NCI-H526 treated with DMSO at 0.1 percent for 48 hours (cell line): Measurements from ENCODE around the gene ZSCAN22.
"Not testable (repeated sequence)": the region's sequence is repeated elsewhere in the genome, so short reads cannot be mapped to it uniquely, and the experiment has no call there.

ENCODE experiments used
- DNase-seq: peaks from one replicate; lab custom pipeline; 2025; lab: John Stamatoyannopoulos, UW

Gene ZSCAN22

GRCh38 chr19:58318297-58318696 lies 8.5 kb upstream of the ZSCAN22 start:
- DNase-seq: no peak

GRCh38 chr19:58319241-58319640 lies 7.6 kb upstream of the ZSCAN22 start:
- no peak for DNase-seq

GRCh38 chr19:58325311-58326022 lies 1.3 kb upstream of the ZSCAN22 start:
- no peak for DNase-seq

GRCh38 chr19:58326501-58326913 lies 287 bp upstream of the ZSCAN22 start:
- DNase-seq: no peak

- no peak for DNase-seq
Observed at GRCh38 chr19:58328999-58329398, 2.2 kb downstream of the ZSCAN22 start.

GRCh38 chr19:58330458-58330857 lies 3.7 kb downstream of the ZSCAN22 start:
- no peak for DNase-seq

- DNase-seq: no peak
Observed at GRCh38 chr19:58332697-58333096, 5.9 kb downstream of the ZSCAN22 start.

- no peak for DNase-seq
Observed at GRCh38 chr19:58334691-58335249, 8.0 kb downstream of the ZSCAN22 start.

- DNase-seq: no peak
Observed at GRCh38 chr19:58335630-58336029, 8.8 kb downstream of the ZSCAN22 start.

GRCh38 chr19:58336216-58336615 lies 9.4 kb downstream of the ZSCAN22 start:
- no peak for DNase-seq

- no peak for DNase-seq
Observed at GRCh38 chr19:58336820-58337219, 10.0 kb downstream of the ZSCAN22 start.

GRCh38 chr19:58338336-58338735 lies 11.5 kb downstream of the ZSCAN22 start:
- no peak for DNase-seq

GRCh38 chr19:58338825-58339558 lies 12.2 kb downstream of the ZSCAN22 start:
- no peak for DNase-seq

GRCh38 chr19:58345558-58345957 lies 18.8 kb downstream of the ZSCAN22 start:
- DNase-seq: no peak

- peak; percentile 27 for DNase-seq
Observed at GRCh38 chr19:58346961-58347929, 20.5 kb downstream of the ZSCAN22 start.

GRCh38 chr19:58348080-58348479 lies 21.3 kb downstream of the ZSCAN22 start:
- DNase-seq: not testable (repeated sequence)

GRCh38 chr19:58349590-58349989 lies 22.8 kb downstream of the ZSCAN22 start:
- no peak for DNase-seq

GRCh38 chr19:58350001-58350861 lies 23.4 kb downstream of the ZSCAN22 start:
- DNase-seq: no peak

- DNase-seq: no peak
Observed at GRCh38 chr19:58350871-58351557, 24.2 kb downstream of the ZSCAN22 start.

GRCh38 chr19:58351558-58351878 lies 24.7 kb downstream of the ZSCAN22 start:
- DNase-seq: no peak
